ENCODE data around the gene NAV2. TPM values are rescaled to one million over a fixed set of nuclear protein-coding genes. Genes with fewer than 3 reads are reported as not detected.

The NAV2 gene
- polyA plus RNA-seq, 1 donor (not counting 4 experiments of a cell fraction or from before 2014, with no cell fraction given), result 4.0 TPM

DNA sequence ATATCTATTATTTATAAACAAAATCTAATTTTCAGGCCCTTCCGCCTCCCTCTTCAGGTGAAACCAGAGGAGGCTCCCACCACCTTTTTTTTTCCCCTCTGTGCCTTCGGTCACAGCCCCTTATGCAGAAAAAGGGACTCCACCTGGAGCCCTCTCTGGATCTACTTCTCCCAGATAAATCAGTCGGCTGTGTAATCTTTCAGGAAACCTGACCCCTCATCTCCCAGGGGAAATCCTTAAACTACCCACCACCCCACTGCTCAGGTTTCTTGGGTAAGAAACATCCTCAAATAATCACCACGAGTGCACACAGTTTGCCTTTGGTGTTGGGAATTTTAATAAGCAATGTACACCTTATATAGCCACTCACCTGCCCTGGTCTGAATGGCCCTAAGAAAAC is 104.2 kb downstream of the NAV2 start:
- Histone ChIP-seq H3K27me3 (ENCODE audit: control insufficient read depth, extremely low read depth, insufficient read depth, low read length) (peaks cover 2% of the 10 kb centered on the region), H3K9me1 (ENCODE audit: control insufficient read depth, extremely low read depth, insufficient read depth, low read length) (no peaks in the 10 kb centered on the region), H3K9ac (ENCODE audit: control insufficient read depth, extremely low read depth, insufficient read depth, low read length) (no peak overlapping the region), H3K4me1 (ENCODE audit: control insufficient read depth, extremely low read depth, insufficient read depth, low read length) (no peaks in the 10 kb centered on the region), H3K36me3 (ENCODE audit: control insufficient read depth in 2 of 2, extremely low read depth in 1 of 2, insufficient read depth in 2 of 2, low read length in 2 of 2) (no peaks in the 10 kb centered on the region), H3K4me3 (ENCODE audit: control insufficient read depth in 2 of 3, extremely low read depth in 1 of 3, insufficient read depth in 2 of 3, low read depth in 1 of 3, low read length in 3 of 3) (no peak overlapping the region), H2AFZ (ENCODE audit: control insufficient read depth, low read length) (no peak overlapping the region), H4K20me1 (ENCODE audit: control insufficient read depth, extremely low read depth, insufficient read depth, low read length) (no peaks in the 10 kb centered on the region), H3K4me2 (ENCODE audit: control insufficient read depth, extremely low read depth, insufficient read depth, low read depth, low read length) (no peak overlapping the region), H3K9me3 (ENCODE audit: control insufficient read depth, low read depth, low read length) (no peaks in the 10 kb centered on the region), H3K79me2 (ENCODE audit: control insufficient read depth, insufficient read depth, low read length) (no peaks in the 10 kb centered on the region), H3K27ac (ENCODE audit: control insufficient read depth, insufficient read depth, low read length) (no peak overlapping the region)
- TF ChIP-seq, protein P1, sequence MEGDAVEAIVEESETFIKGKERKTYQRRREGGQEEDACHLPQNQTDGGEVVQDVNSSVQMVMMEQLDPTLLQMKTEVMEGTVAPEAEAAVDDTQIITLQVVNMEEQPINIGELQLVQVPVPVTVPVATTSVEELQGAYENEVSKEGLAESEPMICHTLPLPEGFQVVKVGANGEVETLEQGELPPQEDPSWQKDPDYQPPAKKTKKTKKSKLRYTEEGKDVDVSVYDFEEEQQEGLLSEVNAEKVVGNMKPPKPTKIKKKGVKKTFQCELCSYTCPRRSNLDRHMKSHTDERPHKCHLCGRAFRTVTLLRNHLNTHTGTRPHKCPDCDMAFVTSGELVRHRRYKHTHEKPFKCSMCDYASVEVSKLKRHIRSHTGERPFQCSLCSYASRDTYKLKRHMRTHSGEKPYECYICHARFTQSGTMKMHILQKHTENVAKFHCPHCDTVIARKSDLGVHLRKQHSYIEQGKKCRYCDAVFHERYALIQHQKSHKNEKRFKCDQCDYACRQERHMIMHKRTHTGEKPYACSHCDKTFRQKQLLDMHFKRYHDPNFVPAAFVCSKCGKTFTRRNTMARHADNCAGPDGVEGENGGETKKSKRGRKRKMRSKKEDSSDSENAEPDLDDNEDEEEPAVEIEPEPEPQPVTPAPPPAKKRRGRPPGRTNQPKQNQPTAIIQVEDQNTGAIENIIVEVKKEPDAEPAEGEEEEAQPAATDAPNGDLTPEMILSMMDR (optimal IDR thresholded peaks at IDR 0.05 in 1 of 3, IDR thresholded peaks at IDR 0.05 in 1 of 3, conservative IDR thresholded peaks at IDR 0.05 in 1 of 3; ENCODE audit: extremely low read depth in 1 of 3, insufficient read depth in 2 of 3, low read length in 3 of 3), result no peak
- TF ChIP-seq EZH2 (IDR thresholded peaks at IDR 0.05; ENCODE audit: low read length), result no peak
- dilution Hi-C loops (cut with MboI; ENCODE audit: extremely low pct_ligation_motif_present, low sequenced_read_pairs), result no loop called here
- FAIRE-seq, result no peak
- DNase-seq (ENCODE audit: low read depth, low spot score), result no peak

DNA sequence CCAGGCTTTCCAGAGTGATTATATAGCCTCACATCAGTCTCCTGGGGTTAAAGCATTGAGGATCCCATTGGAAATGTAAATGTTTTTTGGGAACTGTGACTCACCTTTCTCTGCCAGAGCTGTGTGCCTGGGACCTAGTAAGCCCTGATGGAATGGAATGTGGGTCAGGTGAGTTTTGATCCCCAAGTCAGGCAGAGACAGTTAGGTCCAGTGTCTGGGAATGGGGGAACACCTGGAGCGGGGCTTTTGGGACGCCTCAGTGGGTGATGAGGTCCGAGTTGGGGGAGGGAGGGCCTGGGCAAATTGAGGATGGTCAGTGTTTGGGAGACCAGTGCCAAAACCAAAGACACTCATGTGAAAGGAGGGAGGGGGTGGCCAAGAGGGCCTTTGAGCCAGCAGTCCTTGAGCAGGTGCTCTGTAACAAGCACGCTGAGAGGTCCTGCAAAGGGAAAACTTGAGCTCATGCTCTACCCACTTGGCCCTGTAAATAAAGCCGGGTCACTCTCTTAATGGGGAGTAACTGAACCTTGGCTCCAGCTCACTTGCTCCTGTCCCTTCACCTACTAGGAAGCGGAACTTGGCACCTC is 104.7 kb downstream of the NAV2 start:
- H3K79me2 ChIP-seq (ENCODE audit: control insufficient read depth, insufficient read depth, low read length), result no peaks in the 10 kb centered on the region
- H2AFZ ChIP-seq (ENCODE audit: control insufficient read depth, low read length), result no peak overlapping the region
- DNase-seq (ENCODE audit: low read depth, low spot score) (no peak), FAIRE-seq (no peak)
- H3K9me1 ChIP-seq (ENCODE audit: control insufficient read depth, extremely low read depth, insufficient read depth, low read length), result no peaks in the 10 kb centered on the region
- no peak overlapping the region for H3K27ac ChIP-seq (ENCODE audit: control insufficient read depth, insufficient read depth, low read length)
- H3K9ac ChIP-seq (ENCODE audit: control insufficient read depth, extremely low read depth, insufficient read depth, low read length), result no peak overlapping the region
- H3K4me1 ChIP-seq (ENCODE audit: control insufficient read depth, extremely low read depth, insufficient read depth, low read length), result no peaks in the 10 kb centered on the region
- TF ChIP-seq, protein P1 (optimal IDR thresholded peaks at IDR 0.05 in 1 of 3, IDR thresholded peaks at IDR 0.05 in 1 of 3, conservative IDR thresholded peaks at IDR 0.05 in 1 of 3; ENCODE audit: extremely low read depth in 1 of 3, insufficient read depth in 2 of 3, low read length in 3 of 3), result no peak
- no peak for TF ChIP-seq EZH2 (IDR thresholded peaks at IDR 0.05; ENCODE audit: low read length)
- H3K4me2 ChIP-seq (ENCODE audit: control insufficient read depth, extremely low read depth, insufficient read depth, low read depth, low read length), result no peak overlapping the region
- H3K9me3 ChIP-seq (ENCODE audit: control insufficient read depth, low read depth, low read length), result no peaks in the 10 kb centered on the region
- H3K36me3 ChIP-seq (ENCODE audit: control insufficient read depth in 2 of 2, extremely low read depth in 1 of 2, insufficient read depth in 2 of 2, low read length in 2 of 2), result no peaks in the 10 kb centered on the region
- H3K27me3 ChIP-seq (ENCODE audit: control insufficient read depth, extremely low read depth, insufficient read depth, low read length), result peaks cover 2% of the 10 kb centered on the region
- dilution Hi-C loops (cut with MboI; ENCODE audit: extremely low pct_ligation_motif_present, low sequenced_read_pairs), result no loop called here
- H4K20me1 ChIP-seq (ENCODE audit: control insufficient read depth, extremely low read depth, insufficient read depth, low read length), result no peaks in the 10 kb centered on the region
- no peak overlapping the region for H3K4me3 ChIP-seq (ENCODE audit: control insufficient read depth in 2 of 3, extremely low read depth in 1 of 3, insufficient read depth in 2 of 3, low read depth in 1 of 3, low read length in 3 of 3)
